Epithelial cell of proximal tubule (primary cell): ENCODE data around the gene PPP1R36. TPM values are rescaled to one million over a fixed set of nuclear protein-coding genes. Genes with fewer than 3 reads are reported as not detected.
"Not testable (repeated sequence)": the region's sequence is repeated elsewhere in the genome, so short reads cannot be mapped to it uniquely, and the experiment has no call there.

Experiments
- DNase-seq: peaks from one replicate; pipeline ENCODE4 v3.0.0-alpha.2; 2011; ENCODE audit warnings: low read depth
- H3K4me3 ChIP-seq: 2 replicates; pipeline ENCODE4 v1.5.1; 2011; ENCODE audit warnings: low read depth, mild to moderate bottlenecking, low read length
- CTCF ChIP-seq: conservative IDR thresholded peaks from 2 replicates; pipeline ENCODE4 v1.5.1; 2012; ENCODE audit warnings: low read depth, mild to moderate bottlenecking, low read length
- total RNA-seq: library from RNA; depleted of rRNA; stranded (reverse); fragments of >200 nt; gene quantifications from 2 replicates; pipeline ENCODE4 v1.2.3, GENCODE V29; 2015

The PPP1R36 gene
- total RNA-seq, 1 donor from 2014 or later, result 0.12 TPM

GRCh38 chr14:64612971-64613666 lies 63.4 kb downstream of the PPP1R36 start:
- no peak overlapping the region for H3K4me3 ChIP-seq
- no peak for DNase-seq
- no peak for TF ChIP-seq CTCF

- TF ChIP-seq CTCF, result no peak
- no peak for DNase-seq
- no peak overlapping the region for H3K4me3 ChIP-seq
Measured at GRCh38 chr14:64614166-64614565, 64.4 kb downstream of the PPP1R36 start.

DNA sequence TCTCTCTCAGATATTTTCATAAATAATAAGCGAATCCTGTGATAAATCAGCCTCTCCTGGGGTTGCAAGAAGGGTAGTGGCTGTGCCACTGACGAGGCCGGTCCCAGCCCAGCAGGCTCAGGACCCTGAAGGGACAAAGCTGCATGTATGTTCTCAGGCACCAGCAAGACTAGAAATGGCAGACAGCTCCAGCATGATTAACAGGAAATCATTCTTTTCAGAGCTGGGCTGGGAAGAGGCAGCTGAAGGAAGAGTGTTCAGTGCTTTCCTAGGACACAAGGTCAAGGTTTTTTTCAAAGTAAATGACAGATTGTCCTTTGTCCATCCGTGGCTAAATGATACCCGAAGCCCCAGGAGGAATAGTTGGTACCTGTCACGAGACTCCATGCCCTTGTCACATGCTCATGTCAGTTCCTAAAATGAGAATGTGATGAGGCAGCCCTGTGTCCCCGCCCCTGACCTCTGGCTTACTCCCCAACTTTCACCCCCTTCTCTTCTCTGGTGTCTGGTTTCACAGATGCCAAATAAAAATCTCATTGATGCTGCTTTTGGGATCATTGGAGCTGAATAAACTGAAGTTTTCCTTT lies 65.1 kb downstream of the PPP1R36 start:
- DNase-seq, result no peak
- TF ChIP-seq CTCF, result no peak
- H3K4me3 ChIP-seq, result no peak overlapping the region

- not testable (repeated sequence) for H3K4me3 ChIP-seq, DNase-seq
Measured at GRCh38 chr14:64617872-64618408, 68.2 kb downstream of the PPP1R36 start.

DNA sequence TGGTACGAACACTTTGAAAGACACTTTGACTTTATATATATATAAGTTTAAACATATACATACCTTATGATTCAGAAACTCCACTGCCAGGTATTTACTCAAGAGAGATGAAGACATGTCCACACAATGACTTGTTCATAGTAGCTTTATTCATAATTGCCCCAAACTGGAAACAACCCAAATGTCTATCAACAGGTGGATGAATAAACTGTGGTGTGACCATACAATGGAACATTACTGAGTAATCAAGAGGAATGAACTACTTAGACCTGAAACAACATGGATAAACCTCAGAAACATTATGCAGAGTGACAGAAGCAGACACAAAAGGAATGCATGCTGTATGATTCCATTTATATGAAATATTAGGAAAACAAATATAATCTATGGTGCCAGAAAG lies 71.1 kb downstream of the PPP1R36 start:
- H3K4me3 ChIP-seq, result no peak overlapping the region
- no peak for DNase-seq
- TF ChIP-seq CTCF, result no peak

- no peak for TF ChIP-seq CTCF
- DNase-seq, result no peak
- H3K4me3 ChIP-seq, result no peak overlapping the region
Measured at GRCh38 chr14:64623554-64624165, 73.9 kb downstream of the PPP1R36 start.

DNA sequence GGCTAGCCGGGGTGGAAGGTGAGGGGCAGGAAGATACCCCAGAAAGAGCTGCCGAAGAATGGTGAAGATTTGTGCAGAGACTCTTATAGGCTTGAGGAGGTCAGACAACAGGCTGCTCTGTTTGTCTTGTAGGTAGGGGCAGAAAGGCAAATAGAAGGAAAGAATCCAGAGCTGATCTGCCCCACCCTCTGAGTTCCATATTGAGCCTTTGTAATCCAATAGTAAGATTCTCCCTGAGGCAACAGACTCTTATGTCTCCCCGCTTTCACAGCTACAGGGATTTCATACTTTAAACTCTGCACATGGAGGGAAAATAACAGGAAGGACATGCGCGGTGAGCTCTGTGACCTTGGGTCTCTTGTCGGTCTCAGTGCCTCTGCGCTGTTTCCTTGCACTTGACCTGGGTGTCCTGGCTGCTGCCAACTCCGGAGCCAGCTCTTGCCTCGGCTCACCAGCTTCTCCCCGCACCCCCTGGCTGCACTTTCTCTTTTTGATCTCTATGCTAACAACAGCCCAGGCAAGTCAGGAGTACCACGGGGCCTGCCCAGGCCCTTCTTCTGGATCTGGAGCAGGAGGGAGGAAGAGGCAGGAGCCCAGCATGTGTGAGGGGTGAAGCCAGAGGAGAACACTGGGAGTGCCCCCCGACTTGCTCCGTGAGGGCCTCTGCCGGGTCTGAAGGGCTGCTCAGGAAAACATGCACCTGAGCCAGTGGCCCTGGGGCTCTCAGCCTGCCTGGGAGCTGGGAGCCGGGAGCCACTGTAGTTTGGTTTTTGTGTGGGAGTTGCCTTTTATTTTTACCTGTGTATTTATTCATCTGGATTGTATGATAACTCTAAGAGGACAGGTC lies 75.8 kb downstream of the PPP1R36 start:
- no peak overlapping the region for H3K4me3 ChIP-seq
- no peak for TF ChIP-seq CTCF
- no peak for DNase-seq
